ENCODE measurements around the gene TCF3.

TCF3 gene

DNA sequence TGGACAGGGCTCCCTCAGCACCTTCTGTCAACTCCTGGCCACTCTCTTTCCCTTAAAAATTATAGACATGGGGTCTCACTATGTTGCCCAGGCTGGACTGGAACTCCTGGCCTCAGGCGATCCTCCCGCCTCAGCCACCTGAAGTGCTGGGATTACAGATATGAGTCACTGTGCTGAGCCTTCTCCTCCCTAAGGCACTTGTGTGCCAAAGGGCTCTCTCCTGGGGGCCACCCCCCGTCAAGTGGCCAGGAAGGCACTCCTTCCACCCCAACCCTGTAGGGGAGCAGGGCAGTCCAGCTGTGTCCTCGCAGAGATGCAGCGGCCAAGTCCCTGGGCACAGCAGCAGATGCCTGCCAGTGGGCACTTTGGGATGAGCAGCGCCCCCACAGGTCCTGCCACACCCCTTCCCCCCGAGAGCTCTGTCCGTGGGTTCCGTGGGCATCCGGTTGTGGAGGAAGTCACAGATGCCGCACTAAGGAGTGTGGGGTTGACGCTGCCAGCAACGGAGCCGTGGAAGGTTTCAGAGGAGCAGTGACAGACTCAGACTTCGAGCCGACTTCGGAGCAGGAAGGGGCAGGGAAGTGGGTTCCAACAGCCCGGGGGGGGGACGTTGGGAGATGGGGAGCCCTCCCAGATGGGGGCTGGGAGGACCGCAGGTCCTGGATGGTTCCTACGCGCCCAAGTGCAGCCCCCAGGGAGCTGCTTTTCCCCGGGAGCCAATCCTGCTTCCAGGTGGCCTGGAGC, 43.9 kb downstream of the TCF3 start:
- DNase-seq, result no peak

DNA sequence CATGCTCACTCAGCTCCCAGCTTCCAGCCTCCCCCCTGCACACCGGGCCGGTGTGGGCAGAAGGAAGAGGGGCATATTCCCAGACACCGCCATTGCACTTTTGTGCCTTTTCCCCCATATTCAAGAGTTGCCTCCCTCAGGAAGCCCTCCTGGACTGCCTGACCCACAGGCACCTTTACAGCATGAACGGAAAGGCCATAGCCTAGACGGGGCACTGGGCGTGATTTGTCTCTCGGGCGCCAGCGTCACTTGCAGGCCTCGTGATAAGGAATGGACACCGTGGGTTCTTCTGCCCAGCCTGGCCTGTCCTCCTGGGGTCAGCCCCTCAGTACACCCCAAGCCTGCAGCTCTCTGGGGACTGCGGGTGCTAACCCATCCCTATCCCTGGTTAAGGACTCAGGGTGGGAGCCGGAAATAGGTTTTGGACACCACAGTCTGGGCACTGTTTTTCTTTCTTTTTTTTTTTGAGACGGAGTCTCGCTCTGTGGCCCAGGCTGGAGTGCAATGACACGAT, 46.2 kb downstream of the TCF3 start:
- no peak for DNase-seq

DNA sequence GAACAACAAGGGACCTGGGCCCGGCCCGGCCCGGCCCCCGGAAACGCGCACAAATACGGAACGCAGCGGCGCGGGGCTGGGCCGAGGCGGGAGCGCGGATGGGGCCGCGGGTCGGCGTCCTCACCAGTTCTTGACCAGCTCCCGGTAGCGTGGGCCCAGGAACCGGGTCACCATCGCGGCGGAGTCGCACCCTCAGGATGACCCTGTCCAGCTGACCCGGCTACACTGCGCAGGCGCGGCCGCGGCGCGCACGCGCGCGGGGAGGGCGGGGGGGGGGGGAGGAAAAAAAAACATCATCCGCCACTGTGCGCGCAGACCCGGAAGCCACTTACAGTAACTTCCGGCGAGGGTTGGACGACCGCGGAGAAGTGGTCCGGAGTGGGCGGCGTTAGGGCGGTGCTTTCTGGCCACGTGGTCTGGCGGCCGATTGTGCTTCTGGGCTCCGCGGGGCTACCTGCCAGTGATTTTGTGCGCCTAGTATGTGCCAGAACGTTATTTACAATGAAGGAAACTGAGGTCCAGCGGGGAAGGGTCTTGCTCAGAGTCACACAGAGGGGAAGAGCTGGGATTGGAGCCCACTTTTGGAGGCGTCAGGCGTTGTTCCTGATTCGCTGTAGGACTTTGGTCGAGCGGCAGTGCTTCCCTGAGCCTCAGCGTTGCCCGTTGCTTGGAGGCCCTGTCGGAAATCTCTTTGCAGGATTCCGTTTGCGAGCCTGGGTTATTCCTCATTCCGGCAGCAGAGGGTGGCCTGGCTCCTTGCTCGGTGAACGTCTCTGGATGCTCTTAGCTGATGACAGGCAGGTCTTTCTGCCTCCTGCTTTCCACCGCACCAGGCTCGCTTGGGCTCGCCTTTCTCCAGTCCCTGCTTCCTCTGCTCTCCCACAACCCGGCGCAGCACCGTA, 46.9 kb downstream of the TCF3 start, which contains the start of gene UQCR11:
Gene UQCR11 (minus strand): TSS at position 227 of the 902 bp plus-strand sequence. CDS start 53 bp downstream, at position 174.
- peak; percentile 88 for DNase-seq

DNA sequence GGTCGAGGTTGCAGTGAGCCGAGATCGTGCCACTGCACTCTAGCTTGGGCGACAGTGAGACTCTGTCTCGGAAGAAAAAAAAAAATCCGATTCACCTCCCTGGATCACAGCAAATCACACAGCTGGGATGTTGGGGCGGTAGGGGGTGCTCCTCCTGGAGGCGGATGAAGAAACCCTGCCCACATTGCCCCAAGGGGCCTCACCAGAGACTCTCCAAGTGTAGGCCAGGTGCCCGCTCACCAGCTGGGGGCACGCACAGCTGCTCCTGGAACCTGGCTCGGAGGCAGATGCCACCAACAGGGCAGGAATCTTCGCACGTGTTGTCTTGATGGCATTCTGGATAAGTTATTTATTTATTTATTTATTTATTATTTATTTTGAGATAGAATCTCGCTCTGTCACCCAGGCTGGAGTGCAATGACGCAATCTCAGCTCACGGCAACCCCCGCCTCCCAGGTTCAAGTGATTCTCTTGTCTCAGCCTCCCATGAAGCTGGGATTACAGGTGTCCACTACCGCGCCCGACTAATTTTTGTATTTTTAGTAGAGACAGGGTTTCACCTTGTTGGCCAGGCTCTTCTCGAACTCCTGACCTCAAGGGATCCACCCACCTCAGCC, 50.2 kb downstream of the TCF3 start:
- no peak for DNase-seq

DNA sequence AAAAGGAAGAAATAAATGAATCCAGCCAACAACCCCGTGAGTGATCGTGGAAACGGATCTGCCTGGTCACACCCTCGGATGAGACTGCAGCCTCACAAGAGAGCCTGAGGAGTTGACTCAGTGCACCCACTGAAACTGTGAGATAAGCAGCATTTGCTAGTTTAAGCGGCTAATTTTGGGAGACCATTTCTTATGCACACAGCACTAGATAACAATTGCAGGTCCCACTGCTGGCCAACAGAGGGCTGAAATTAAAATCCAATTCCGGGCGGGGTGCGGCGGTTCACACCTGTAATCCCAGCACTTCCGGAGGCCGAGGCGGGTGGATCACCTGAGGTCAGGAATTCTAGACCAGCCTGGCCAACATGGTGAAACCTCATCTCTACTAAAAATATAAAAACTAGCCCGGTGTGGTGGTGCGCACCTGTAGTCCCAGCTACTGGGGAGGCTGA, 50.8 kb downstream of the TCF3 start:
- no peak for DNase-seq

DNA sequence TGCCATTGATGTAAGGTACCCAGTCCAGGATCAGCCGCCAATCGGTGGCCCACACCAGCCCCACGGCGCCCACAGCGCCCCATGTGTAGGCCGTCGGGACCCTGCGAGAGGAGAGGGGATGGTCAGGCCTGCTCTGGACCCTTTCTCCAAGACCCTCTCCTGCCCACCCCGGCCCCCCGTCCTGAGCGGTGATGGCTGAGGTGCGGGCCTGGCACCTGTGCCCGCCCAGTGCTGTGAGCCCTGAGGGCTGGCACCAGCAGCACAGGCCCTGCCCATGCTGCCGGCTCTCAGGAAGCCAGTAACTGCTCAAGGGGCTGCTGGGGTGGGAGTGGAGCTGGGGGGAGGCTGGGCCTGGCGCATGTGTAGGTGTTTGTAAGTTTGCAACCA, 53.0 kb downstream of the TCF3 start:
- no peak for DNase-seq

DNA sequence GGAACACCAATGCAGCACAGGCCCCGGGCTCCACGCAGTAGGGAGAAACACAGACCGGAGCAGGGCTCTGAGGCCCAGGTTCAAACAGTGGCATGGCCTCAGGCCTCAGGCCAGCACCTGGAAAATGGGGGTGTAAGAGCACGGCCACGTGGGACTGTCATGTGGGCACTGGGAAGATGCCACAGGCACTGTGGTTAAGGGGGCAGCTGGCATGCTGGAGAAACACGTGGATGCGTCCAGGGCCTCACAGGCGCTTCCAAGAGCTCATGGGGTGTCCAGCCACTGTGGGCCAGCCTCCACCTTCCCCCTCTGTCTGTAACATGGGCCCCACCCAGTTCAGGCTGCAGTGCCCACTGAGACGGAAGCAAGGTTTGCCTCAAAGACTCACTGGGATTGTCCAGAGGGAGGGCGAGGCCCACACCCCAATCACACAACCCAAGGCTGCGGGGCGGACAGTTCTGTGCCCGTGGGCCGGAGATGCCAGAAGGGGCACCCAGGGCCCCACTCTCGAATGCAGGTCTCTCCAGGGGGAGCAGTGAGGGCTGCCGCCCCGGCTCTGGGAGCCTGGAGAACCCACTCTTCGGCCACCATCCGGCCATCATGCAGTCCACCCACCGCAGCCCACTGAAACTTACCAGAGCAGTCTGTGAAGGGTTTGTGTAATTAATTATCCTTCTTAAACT, 53.5 kb downstream of the TCF3 start:
- DNase-seq, result no peak

DNA sequence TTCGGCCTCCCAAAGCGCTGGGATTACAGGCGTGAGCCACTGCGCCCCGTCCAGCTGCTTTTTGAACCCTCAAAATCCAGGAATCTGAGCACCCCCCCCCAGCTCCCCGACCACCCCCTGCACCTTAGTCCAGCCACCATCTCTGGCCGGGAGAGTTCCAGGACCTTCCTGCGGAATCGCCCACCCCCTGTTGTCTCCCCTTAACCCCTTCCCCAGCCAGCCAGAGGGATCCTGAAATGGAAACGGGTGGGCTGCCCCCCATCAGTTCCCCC, 59.0 kb downstream of the TCF3 start:
- DNase-seq, result no peak

DNA sequence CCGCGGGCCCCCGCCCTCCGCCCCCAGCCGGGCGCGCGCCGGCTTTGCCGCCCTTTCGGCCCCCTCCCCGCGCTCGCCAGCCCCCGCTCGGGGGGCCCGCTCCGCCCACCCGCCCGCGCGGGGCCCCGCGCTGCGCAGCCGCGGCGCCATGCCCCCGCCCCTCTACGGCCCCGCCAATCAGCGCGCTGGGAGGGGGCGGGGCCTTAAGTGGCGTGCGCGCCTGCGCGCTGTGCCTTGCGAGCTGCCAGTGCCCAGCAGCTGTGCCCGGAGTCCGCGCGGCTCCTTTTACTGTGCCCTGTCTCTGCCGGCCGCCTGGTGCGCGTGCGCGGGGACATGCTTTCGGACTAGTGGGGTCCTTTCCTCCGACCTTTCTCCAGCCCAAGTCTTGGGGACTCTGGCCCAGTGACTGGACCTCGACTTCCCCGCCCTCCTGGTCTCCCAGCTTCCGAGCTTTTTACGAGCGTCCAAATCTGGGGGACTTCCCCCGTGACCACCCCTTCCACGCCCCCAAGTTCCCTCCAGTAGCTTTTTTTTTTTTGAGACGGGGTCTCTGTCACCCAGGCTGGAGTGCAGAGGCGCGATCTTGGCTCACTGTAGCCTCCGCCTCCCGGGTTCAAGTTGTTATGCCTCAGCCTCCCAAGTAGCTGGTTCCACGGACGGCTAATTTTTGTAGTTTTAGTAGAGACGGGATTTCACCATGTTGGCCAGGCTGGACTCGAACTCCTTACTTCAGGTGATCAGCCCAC, 59.5 kb downstream of the TCF3 start, which contains the start of gene MBD3:
Gene MBD3 (minus strand): TSS at position 111 of the 746 bp plus-strand sequence. CDS start 234 bp downstream, outside the sequence.
- DNase-seq, result peak; percentile 79

DNA sequence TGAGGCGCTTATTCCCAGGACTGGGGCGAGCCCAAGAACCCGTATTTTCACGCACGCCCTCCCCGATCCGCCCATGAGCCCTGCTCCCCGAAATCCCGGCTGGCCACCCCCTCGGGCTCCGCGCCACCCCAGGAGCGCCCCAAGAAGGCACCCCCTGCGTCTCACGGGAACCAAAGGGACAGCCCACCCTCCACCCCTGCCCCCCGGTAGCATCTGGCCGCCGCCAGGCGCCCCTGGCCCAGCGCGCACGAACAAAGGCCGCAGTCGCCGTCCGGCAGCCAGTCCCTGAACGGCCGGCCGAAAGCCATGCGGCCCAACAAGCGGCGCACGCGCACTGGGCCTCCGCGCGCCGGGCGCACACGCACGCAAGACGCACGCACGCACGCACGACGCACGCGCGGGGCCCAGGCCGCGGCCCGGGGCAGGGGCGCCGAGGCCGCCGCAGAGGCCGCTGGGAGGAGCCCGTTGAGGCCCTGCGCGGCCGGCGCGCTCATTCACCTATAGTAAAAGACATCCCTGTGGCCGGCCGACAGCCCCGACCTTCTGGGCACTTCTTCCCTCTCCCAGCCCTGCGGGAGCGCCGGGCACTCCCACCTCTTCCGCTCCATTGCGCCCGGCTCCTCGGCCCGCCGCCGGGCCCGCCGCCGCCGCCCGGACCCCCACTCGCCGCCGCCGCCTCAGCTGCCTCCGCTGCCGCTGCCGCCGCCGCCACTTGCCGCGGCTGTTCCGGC, 60.2 kb downstream of the TCF3 start:
- DNase-seq, result peak; percentile 34

DNA sequence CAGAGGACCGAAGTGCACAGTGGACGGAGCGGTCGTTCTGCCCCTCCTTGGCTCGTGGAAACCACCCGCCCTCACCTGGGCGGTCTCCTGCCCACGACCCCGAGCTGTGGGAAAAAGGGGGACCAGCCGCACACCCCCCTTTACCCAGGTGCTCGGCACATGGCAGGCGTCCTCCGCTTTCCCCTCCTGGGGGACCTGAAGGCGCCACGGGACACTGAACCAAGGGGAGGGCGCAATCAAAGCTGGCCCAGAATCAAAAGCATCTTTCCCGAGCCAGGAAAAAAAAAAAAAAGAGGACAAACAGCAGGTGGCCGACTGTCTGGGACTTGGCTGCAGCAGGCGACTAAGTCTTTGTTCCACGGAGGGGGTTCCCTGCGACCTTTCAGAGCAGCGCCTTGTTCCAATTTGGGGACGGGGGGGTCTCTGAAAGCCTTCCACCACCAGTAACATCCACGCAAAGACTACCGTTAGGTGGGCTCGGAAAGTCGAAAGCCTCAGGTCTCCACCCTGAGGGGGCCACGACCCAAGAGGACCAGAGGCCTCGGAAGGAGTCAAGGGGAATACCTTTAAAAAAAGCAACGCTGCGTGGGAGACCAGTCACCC, 60.9 kb downstream of the TCF3 start:
- DNase-seq, result no peak

DNA sequence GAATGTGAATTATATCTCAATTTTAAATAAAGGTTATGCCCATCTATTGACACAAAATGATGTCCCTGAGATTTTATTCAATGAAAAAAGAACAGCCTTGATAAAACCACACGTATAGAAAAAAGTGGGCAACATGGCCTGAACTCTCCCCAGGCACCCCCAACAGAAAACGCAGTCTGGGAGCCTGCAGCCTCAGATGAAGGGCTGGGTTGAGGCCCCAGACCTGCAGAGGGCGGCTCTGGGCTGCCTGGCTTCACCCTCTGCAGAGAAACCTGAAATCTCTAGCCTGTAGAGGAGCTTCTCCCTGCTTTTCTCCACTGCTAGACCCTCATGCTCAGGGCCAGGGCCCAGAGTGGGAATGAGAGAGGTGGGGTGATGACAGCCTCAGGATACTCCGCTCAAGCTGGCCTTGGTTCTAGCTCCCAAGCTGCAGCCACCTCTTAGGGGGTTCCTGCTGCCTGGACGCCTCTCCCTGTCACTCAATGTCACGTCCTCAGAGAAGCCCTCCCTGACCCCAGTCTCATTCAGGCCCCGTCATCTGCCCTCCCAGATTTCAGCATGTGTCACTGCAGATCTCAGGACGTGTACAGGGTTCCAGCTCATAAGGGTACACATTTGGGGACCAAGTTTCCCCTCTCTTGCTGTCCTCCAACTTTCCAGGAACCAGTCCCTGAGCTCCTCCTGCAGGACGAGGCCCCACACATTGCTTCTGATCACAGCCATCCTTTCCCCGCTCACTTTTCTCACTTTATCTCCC, 61.6 kb downstream of the TCF3 start:
- DNase-seq, result no peak

DNA sequence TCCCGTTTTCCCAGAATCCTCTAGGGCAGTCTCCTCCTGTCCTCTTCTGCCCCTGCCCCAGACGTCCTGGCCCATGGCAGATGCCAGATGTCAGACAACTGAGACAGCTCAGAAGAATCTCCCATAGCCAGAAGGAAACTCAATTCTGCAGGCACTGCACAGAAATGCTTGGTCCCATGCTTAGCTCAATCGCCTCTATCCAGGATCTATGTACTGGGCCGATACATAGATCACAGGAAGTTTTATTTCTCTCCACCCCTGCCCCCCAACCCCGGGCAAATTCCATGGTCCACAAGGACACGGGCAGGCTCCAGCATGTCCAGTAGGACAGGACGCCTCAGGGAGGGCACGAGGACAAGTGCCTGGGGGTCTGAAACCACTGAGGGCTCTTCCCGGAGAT, 64.5 kb downstream of the TCF3 start:
- DNase-seq, result no peak

DNA sequence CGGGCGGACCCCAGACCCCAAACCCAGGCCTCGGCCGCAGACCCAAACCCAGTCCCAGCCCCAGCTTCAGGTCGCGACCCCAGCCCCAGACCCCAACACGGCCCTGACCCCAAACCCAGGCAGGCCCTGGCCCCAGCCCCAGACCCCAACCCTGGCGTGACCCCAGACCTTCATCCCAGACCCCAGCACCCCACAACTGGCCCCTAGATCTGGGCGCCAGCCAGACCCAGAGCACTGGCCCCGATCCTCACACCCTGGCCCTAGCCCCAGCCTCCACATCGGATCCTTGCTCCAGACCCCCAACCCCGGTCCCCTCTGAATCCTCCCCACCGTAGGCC, 67.2 kb downstream of the TCF3 start:
- DNase-seq, result no peak

DNA sequence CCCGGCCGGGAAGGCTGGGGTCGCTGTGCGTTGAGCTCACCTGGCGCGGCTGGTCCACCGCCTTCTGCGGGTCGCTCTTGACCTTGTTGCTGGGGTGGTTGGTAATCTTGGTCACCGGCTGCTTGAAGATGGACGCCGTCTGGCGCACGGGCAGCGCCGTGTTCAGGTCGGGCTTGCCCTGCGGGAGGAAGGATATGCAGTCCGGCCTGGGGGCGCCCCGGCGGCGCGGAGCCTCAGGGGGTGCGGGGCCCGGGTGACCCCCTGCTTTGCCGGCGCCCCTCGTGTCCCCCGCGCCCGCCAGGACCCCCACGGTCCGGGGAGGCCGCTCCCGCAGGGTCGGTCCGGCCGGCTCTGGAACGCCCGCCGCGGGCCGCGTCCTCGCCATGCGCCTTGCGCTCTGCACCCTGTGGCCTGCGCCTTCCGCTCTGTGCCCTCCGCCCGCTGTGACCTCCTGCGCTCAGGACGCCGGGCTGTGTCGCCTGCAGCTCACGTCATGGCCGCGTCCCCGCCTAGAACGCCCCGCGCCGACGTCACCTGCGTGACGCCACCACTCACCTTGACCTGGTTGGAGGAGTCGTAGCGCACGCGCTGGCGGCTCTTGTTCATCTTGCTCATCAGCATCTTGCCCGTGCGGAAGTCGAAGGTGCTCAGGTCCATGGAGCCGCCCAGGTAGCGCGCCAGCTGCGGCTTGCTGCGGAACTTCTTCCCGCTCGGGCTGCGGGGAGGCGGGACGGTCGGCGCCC, 67.7 kb downstream of the TCF3 start:
- no peak for DNase-seq

DNA sequence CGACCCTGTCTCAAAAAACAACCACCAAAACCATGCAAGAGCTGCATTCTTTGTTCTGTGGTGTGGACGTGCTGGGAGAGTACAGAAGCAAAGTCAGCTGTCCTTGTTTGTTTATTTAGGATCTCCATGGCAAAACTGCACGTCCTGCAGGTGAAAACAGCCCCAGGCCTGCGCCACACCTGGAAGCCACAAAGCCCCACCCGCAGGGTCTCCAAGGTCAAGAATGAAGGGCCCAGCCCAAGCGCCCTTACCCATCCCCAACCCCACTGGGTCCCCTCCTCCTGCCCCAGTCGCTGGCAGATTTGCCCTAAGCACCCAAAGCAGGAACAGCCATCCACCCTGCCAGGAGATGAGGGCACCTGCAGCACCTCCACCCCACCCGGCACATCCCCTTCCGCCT, 70.2 kb downstream of the TCF3 start:
- no peak for DNase-seq

DNA sequence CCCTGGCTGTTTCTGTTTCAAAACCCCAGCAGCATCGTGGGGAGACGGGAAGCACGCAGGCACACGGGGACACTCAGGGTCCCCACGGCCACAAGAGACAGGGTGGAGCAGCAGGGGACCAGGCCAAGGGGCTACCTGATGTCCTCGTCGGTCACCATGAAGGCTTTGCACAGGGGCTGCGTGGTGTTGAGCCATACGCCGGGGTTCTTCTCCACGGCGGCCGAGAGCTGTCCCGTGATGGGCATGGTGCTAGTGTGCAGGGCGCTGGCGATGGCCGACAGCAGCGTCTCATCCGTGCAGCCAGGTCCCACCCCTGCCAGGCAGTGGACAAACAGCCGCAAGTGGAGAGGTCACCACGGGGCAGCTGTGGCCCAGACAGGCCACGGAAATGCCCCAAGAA, 71.5 kb downstream of the TCF3 start:
- DNase-seq, result no peak

DNA sequence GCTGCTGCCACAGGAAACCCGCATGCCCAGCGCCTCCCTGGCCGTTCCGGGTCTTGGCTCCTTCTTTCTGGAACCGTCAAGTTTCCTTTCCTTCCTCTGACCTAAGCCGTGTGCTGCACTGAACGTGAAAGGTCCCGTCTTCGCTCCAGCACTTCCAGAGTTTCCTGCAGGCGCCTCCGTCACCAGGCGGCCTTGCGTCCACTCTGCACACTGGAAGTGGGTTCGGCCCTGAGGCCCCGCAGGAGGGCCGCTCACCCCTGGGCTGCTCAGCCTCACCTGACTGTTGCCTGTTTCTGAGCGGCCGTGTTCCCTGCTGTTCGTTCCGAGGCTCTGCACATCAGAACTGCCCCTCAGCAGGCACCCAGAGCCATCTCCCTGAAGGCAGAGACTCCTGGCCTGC, 72.0 kb downstream of the TCF3 start:
- DNase-seq, result no peak

DNA sequence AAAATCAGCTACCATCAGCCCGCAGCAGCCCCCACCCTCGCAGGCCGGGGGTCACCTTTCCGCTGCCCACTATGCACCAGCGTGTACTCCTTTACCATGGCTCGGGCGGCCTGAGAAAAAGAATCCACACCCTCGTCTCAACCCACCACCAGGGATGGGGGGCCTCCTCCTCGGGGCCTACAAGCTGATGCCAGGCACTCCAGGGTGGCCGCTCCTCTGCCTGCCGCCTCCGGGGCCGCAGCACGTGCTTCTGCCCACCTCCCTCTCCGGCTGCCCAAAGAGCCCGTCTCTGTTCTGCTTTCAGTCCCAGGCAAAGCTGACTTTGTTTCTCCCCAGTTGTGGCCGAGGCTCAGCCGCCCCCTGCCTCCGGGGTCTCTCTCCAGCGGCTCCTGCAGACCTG, 73.2 kb downstream of the TCF3 start:
- DNase-seq, result no peak

Measured in SHP77 treated with DMSO at 0.1 percent for 48 hours (cell line).